GM12892 (cell line): Measurements from ENCODE around the gene TMEM238L.

Source experiments
- POLR2A ChIP-seq: IDR thresholded peaks from 2 replicates; pipeline ENCODE4 v1.6.1; 2011; ENCODE audit warnings: low read depth, low read length, control low read depth
- POLR2AphosphoS5 ChIP-seq: IDR thresholded peaks from 2 replicates; pipeline ENCODE4 v1.6.1; 2011; ENCODE audit warnings: low read depth, low read length, control low read depth
- TAF1 ChIP-seq: IDR thresholded peaks from 2 replicates; pipeline ENCODE4 v1.6.1; 2011; ENCODE audit warnings: low read depth, mild to moderate bottlenecking, control low read depth, low read length, borderline replicate concordance

- TF ChIP-seq POLR2A (no peak), POLR2AphosphoS5 (no peak), TAF1 (no peak)
Observed at GRCh38 chr17:10803830-10804475, at the start of gene TMEM238L.
